HG03342 (cell line): Measurements from ENCODE around the gene CHSY1.
"Not testable (repeated sequence)": the region's sequence is repeated elsewhere in the genome, so short reads cannot be mapped to it uniquely, and the experiment has no call there.

Experiments
- ATAC-seq: cut with Tn5 transposase; IDR thresholded peaks from one replicate; pipeline ENCODE4 v1.9.1; 2021; ENCODE audit warnings: mild to moderate bottlenecking, moderate library complexity; ENCODE audit not compliant: unreplicated experiment

Gene CHSY1

GRCh38 chr15:101138086-101138660 lies 113.7 kb downstream of the CHSY1 start:
- no peak for ATAC-seq

DNA sequence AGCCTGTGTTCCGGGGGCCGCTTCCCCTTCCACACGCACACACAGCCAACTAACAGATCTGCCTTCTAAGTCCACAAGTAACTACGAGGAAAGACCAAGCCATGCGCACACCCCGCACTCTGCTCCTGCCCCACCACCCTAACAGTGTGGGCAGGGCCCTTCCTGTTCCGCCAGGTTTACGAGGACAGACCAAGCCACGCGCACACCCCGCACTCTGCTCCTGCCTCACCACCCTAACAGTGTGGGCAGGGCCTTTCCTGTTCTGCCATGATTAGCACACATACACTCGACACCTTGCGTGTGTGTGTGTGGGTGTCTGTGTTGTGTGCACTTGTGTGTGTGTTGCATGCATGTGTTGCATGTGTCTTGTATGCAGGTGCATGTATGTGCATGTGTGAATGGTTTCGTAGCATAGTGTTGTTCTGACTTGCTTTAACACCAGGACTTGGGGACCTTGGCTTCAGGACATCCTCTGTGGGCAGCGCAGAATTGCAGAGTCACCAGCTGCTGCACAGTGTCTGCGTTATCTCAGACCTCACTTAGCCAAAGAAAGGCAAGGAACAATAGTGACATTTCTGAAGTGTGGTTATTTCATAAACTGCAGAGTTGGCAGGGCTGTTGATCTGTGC lies 114.4 kb downstream of the CHSY1 start:
- no peak for ATAC-seq

DNA sequence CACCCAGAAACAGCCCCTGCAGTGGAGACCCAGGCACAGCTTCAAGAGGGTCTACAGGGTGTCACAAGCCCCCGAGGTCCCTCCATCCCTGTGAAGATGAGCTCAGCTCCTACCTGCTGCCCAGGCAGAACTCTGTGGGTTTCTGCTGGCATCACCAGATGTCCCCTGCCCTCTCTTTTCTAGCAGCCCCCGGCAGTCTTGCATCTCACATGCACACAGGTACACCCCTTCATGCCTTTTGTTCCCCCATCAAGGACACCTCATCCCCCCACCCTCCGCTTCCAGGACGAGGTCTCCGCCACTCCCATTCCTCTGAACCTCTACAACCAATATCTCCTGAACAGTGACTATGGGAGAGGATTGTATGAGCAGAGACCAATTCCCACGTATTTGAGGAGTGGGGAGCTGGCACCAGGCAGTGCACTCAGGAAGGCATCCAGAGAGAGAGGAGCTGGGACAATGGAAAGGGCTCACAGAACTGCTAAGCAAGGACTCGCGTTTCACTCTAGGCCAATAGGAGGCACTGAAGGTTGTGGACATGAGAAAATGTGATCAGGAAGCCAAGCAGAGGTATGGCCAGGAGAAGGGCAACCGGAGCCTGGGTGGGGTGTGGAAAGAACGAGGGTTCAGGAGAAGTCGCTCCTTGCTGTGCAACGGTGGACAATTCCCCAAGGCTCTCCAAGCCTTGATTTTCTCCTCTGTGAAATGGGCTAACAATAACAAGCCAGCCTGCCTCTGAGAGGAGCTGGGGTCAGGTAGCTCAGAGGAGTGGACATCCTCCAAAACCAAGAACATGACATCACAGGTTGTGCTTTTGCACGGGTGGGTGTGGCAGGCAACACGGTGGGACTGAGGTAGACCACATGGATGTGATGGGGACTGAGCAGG lies 115.2 kb downstream of the CHSY1 start:
- no peak for ATAC-seq

DNA sequence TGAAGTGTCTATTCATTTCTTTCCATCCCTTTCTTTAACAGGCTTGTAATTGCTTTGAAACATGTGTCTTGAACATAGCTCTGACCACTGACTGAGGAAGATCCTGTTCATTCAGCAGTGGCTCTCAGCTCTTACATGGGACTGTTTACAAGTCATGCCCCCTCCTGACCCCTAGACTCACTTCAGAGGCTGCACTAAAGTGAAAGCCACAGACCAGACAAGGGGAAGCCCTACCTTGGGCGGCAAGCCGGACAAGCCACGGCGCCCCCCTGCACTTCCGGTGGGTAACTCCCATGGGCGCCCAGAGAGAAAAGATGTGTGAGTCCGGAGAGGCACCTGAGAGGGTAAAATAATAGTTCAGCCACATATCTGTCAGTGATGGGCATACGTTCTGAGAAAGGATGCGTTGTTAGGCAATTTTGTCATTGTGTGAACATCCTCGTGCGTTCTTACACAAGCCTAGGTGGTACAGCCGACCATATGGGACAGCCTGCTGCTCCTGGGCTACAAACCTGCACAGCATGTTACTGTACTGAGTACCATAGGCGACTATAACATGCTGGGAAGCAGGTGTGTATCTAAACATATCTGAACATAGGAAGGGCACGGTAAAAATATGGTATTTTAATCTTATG lies 116.2 kb downstream of the CHSY1 start:
- peak; percentile 63 for ATAC-seq

GRCh38 chr15:101134780-101135179 lies 117.1 kb downstream of the CHSY1 start:
- no peak for ATAC-seq

- no peak for ATAC-seq
These were observed 118.0 kb downstream of the CHSY1 start for GRCh38 chr15:101133751-101134261.

DNA sequence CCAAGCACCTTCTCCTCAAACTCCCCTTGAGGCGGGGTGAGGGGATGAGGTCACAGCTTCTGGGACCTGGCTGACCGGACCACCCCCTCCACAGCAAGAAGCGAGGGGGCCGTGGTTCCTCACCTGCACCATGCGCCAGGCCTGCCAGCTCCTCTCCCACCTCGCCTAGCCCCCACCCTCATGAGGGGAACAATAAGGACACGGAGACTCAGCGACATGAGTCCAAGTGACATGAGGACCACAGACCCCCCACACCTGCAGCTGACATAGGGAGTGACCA lies 118.7 kb downstream of the CHSY1 start:
- no peak for ATAC-seq

DNA sequence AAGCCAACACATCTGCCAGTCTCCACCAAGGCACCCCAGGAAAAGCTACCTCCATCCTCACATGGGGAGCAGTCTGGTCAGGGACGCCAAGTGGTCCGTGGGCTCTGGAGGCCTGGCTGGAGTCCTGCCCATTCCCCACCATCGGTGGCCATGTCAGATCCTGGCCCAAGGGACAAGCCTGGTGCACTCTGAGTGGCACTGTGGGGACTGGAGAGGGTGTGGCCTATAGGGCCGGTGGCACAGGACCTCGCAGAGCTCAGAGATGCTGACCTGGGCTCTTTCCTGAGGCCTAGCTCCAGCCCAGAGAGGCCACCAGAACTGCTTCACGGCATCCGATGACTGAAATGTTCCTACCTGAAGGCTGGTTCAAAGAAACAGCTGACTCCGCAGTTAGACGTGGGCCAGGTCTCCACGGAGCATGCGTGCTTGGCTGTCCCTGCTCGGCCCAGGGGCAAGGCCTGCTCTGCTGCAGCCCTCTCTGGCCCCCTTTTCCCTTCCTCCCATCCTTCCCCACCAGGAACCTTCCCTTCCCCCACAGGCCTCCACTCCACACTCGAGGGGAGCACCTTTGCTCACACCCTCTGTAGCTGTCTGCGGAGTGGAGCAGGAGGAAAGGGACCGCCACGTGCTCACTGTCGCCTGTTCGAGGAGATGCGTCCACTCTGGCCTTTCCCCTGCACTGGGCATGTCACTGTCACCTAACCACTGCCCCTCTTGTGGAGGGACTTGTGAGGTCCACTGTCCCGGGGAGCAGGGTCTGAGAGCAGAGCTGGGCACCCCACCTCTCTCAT lies 119.3 kb downstream of the CHSY1 start:
- no peak for ATAC-seq

DNA sequence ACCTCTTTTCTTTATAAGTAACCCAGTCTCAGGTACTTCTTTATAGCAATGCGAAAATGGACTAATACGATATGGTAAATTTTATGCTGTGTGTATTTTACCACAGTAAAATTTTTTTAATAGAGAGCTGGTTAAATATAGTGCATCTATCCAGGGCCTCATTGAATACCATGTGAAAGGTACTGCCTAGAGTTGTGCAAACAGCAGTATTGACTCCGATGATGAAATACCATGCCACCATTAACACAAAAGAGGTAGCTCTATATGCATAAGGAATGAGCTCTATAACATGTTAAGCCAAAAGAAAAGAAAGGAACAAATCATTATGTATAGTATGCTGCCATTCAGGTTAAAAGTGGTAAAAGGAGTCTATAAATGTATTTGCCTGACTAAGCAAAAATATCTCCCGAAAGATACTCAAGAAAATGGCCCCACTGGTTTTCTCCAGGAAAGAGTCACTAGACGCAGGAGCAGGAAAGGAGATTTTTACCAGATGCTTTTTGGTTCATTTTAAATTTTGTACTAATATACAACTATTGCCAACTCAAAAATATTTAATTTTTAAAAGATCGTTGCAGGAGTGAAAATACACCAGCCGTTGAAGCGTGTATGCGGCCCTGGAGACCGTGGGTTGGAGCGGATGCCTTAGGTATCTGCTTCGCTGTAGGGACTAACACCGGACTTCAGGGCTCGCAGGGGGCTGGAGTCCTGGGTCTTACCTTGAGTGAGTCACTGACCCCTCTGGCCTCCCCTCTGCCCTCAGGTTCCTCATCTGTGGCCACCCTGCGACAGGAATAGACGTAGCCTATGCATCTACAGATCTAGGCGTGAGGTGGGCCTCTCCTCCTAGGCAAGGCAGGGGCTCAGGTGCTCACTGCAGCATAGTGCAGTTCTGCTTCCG lies 120.1 kb downstream of the CHSY1 start:
- ATAC-seq, result no peak

DNA sequence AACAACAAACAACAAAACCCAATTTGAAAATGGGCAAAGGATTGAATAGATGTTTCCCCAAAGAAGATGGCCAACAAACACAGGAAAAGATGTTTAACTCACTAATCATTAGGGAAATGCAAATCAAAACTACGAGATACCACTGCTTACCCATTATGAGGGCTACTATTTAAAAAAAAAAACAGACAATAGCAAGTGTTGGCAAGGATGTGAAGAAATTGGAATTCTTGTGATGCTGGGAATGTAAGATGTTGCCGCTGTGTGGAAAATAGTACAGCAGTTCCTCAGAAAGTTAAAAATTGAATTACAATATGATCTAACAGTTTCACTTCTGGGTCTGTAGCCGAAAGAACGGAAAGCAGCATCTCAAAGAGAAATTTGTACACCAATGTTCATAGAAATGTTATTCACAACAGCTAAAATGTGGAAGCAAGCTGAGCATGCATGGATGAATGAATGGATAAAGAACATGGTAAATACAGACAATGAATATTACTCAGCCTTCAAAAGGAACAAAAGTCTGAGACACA lies 121.9 kb downstream of the CHSY1 start:
- ATAC-seq, result no peak

- ATAC-seq, result no peak
These were observed 123.4 kb downstream of the CHSY1 start for GRCh38 chr15:101128221-101129015.

DNA sequence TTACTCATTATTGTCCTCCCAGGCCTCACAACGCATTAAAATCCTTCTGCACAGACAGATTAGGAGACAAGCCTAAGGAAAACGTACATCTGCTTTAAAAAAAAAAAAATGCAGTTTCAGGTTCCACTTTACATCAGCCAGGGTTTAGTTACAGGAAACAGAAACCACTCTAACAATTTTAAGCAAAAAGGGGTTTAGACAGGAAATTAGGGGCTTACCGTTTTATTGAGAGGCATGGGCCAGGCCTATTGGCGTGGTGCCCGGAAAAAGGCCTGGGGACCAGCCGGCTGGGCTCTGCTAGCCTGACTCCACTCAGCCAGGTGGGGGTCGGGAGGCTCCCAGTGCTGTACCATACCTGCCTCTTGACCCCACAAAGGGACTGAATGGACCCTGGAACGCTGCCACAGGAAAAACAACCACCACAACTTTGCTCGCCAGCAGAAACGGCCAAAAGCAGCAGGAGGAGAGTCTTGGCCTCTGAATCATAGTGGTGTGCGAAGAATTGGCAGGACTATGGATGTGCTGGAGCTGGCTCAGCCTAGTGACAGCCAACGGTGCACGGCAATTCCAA lies 124.3 kb downstream of the CHSY1 start:
- ATAC-seq, result peak; percentile 73

DNA sequence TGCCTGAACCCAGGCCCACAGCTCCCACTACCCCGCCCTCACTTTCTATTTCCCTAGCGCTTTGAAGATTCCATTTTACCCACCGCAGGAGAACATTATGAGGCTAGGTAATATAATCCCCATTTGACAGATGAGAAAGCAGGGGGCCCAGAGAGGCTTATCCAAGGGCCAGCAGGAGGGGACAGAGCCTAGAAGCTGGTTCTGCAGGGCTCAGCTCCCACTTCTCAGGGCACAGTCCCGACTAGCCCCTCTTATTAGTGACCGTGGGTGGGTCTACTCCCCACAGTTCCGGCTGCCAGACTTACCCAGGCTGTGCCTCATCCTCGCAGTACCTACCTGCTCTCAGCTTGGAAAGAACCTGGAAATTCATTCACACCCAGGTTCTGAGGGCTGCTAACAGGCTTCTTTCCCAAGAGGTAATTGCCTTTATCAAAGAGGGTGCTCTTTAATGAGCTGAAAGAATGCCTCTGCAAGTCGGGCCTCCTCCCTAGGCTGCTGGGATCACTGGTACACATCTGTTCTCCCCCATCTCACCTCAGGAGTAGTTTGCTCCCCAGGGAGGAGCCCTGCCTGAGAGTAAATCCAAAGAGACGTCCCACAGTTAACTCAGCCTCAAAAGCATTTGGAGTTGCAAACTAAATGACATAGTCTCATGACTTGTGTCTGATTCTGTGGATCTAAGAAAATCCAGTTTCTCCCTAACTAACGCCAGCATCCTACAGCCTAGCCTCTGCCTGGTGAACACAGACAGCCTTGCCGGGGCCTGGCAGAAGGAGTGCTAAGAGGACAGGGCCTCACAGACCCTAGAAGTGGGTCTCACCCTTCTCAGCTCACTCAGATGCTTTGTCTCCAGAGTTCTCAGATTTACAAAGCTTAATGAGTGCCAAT lies 125.0 kb downstream of the CHSY1 start:
- peak; percentile 41 for ATAC-seq

DNA sequence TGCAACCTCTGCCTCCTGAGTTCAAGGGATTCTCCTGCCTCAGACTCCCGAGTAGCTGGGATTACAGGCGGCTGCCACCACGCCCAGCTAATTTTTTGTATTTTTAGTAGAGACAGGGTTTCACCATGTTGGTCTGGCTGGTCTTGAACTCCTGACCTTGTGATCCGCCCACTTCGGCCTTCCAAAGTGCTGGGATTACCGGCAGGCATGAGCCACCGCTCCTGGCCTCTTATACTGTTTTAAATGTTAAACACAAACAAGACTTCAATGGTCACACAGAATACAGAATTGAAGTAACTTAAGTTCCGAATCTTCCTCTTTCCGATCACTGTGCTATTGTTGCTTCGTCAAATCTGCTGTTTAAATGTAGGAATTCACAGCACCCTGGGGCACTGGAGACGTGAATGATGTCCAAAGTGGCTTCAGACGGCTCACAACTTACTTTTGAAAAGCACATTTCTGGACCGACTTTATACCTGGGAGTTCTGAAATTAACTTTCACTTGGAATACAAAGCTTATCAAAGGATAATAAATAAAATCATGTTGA lies 125.9 kb downstream of the CHSY1 start:
- not testable (repeated sequence) for ATAC-seq
